SU-DHL-6 (cell line): Measurements from ENCODE around the gene PPP2R2C.

Experiments
- H2AFZ ChIP-seq: fragments of 200-600 bp; sonication (generic); 2 replicates; pipeline ENCODE4 v1.6.1; 2014; ENCODE audit warnings: low read depth, mild to moderate bottlenecking, moderate library complexity, mixed read lengths, antibody characterized with exemption, low read length; ENCODE audit not compliant: severe bottlenecking
- H3F3A ChIP-seq: fragments of 200-600 bp; shearing (Covaris generic); 2 replicates; pipeline ENCODE4 v1.6.0; 2016; ENCODE audit warnings: antibody characterized with exemption, mild to moderate bottlenecking; ENCODE audit not compliant: insufficient read depth
- H3K27ac ChIP-seq: fragments of 200-600 bp; sonication (generic); 2 replicates; pipeline ENCODE4 v1.5.1; 2016; ENCODE audit warnings: low read depth, mild to moderate bottlenecking, low read length, moderate library complexity, mixed read lengths
- H3K27me3 ChIP-seq: fragments of 200-600 bp; sonication (generic), shearing (Covaris generic); 2 replicates; pipeline ENCODE4 v1.6.0; 2014; ENCODE audit warnings: mild to moderate bottlenecking, low read length
- H3K36me3 ChIP-seq: fragments of 200-600 bp; sonication (generic); 2 replicates; pipeline ENCODE4 v1.6.1; 2014; ENCODE audit warnings: mild to moderate bottlenecking, low read length, mixed read lengths
- H3K4me2 ChIP-seq: fragments of 300-600, 200-600 bp; shearing (Covaris generic), sonication (generic); 2 replicates; pipeline ENCODE4 v1.6.0; 2014; ENCODE audit warnings: low read length, low read depth, mild to moderate bottlenecking; ENCODE audit not compliant: poor library complexity, severe bottlenecking
- H3K4me3 ChIP-seq: fragments of 200-600 bp; sonication (generic); 2 replicates; pipeline ENCODE4 v1.5.1; 2014; ENCODE audit warnings: antibody characterized with exemption, low read length, mild to moderate bottlenecking, mixed read lengths; ENCODE audit not compliant: insufficient read depth, poor library complexity, severe bottlenecking
- H3K79me2 ChIP-seq: fragments of 200-600 bp; sonication (generic); 2 replicates; pipeline ENCODE4 v1.6.1; 2014; ENCODE audit warnings: mild to moderate bottlenecking, low read length, moderate library complexity; ENCODE audit not compliant: insufficient read depth
- H3K9ac ChIP-seq: fragments of 200-600 bp; sonication (generic); 2 replicates; pipeline ENCODE4 v1.7.0; 2014; ENCODE audit warnings: mild to moderate bottlenecking, low read length
- H3K9me2 ChIP-seq: fragments of 200-600 bp; sonication (generic); replicated peaks from 2 replicates; pipeline ENCODE4 v1.6.1; 2014; ENCODE audit warnings: low read length; ENCODE audit not compliant: insufficient read depth
- H3K9me3 ChIP-seq: fragments of 200-600 bp; sonication (generic); 2 replicates; pipeline ENCODE4 v1.6.1; 2014; ENCODE audit warnings: low read length, mixed read lengths; ENCODE audit not compliant: insufficient read depth
- H4K20me1 ChIP-seq: fragments of 200-600 bp; sonication (generic); 2 replicates; pipeline ENCODE4 v1.6.1; 2014; ENCODE audit warnings: low read depth, mild to moderate bottlenecking, antibody characterized with exemption, low read length, moderate library complexity, mixed read lengths
- EZH2phosphoT487 ChIP-seq: fragments of 200-600 bp; sonication (generic), shearing (Covaris generic); conservative IDR thresholded peaks from 2 replicates; pipeline ENCODE4 v1.6.1; 2018; ENCODE audit warnings: mild to moderate bottlenecking, antibody characterized with exemption, low read length, moderate library complexity, mixed read lengths
- TF ChIP-seq, protein P1 (sequence below): fragments of 200-600 bp; sonication (generic); IDR thresholded peaks from one replicate; pipeline ENCODE4 v1.5.1; 2017; ENCODE audit warnings: antibody characterized with exemption, mild to moderate bottlenecking, low read length, moderate library complexity; ENCODE audit not compliant: insufficient read depth, poor library complexity, severe bottlenecking

The PPP2R2C gene

DNA sequence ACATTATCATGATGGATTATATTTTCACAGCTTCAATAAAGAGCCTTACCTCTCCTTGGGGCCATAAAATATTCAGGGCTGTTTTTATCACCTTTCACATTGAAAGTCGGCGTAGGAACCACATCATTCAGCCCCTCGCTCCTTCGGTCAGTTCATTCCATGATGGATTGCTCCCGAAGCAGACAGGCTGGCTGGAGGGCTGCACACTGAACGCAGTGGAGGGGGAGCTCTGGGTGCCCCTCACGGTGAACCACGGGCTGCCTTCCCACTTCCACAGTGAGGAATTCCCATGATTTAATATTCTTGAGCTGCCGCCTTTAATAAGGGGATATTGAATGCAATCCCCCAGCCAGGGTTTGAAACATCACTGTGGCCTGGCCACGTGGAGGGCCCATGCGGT, 16.0 kb downstream of the PPP2R2C start:
- no peak for TF ChIP-seq EZH2phosphoT487
- TF ChIP-seq, protein P1, sequence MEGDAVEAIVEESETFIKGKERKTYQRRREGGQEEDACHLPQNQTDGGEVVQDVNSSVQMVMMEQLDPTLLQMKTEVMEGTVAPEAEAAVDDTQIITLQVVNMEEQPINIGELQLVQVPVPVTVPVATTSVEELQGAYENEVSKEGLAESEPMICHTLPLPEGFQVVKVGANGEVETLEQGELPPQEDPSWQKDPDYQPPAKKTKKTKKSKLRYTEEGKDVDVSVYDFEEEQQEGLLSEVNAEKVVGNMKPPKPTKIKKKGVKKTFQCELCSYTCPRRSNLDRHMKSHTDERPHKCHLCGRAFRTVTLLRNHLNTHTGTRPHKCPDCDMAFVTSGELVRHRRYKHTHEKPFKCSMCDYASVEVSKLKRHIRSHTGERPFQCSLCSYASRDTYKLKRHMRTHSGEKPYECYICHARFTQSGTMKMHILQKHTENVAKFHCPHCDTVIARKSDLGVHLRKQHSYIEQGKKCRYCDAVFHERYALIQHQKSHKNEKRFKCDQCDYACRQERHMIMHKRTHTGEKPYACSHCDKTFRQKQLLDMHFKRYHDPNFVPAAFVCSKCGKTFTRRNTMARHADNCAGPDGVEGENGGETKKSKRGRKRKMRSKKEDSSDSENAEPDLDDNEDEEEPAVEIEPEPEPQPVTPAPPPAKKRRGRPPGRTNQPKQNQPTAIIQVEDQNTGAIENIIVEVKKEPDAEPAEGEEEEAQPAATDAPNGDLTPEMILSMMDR = no peak
- H3K79me2 ChIP-seq = no peaks in the 10 kb centered on the region

DNA sequence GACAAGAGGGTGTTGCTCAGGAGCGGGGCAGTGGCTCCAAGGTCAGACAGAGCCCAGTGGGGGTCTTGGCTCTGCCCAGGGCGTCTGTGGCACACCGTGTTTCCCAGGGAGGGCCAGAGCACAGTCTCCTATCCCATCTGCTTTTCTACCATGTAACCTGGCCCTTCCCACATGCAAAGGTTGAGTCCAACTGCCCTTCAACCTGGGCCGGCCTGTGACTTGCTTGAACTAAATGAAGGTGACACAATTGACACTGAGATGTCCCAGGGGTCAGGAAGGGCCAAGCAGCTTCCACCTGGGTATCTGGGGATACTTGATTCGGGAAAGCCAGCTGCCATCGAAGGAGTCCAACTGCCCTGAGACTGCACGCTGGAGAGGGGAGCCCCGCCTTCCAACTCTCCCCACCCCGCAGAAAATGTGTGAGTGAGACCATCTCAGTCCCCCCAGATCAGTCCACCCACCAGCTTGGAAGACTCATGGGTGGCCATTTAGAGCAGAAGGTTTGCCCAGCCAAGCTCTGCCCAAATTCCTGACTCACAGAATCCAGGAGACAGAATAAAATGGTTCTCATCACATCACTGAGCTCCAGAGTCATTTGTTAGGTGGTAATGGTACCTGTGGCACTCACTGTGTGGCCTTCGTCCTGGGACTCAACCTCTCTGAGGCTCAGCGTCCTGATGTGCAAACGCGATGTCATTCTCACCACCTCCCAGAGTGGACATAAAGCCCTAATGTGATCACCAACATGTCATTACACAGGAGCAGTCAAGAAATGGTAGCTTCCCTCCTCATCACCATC, 18.1 kb downstream of the PPP2R2C start:
- Histone ChIP-seq H3K9ac (no peak overlapping the region), H3K9me2 (no peaks in the 10 kb centered on the region), H3K79me2 (no peaks in the 10 kb centered on the region), H3K9me3 (no peaks in the 10 kb centered on the region), H3K36me3 (no peaks in the 10 kb centered on the region), H3K4me3 (no peak overlapping the region), H3F3A (no peaks in the 10 kb centered on the region), H2AFZ (no peak overlapping the region), H3K27me3 (no peaks in the 10 kb centered on the region), H4K20me1 (no peaks in the 10 kb centered on the region), H3K27ac (no peak overlapping the region), H3K4me2 (no peak overlapping the region)
- no peak for TF ChIP-seq EZH2phosphoT487
- TF ChIP-seq, protein P1 = no peak

More for the DNA sequence above, 16.0 kb downstream of the PPP2R2C start:
- H4K20me1 ChIP-seq = no peaks in the 10 kb centered on the region
- H3K27ac ChIP-seq = no peak overlapping the region
- H3F3A ChIP-seq = no peaks in the 10 kb centered on the region
- H3K4me2 ChIP-seq = no peak overlapping the region
- H2AFZ ChIP-seq = no peak overlapping the region
- H3K36me3 ChIP-seq = no peaks in the 10 kb centered on the region
- no peaks in the 10 kb centered on the region for H3K27me3 ChIP-seq
- H3K9ac ChIP-seq = no peak overlapping the region
- no peaks in the 10 kb centered on the region for H3K9me3 ChIP-seq
- no peak overlapping the region for H3K4me3 ChIP-seq
- H3K9me2 ChIP-seq = no peaks in the 10 kb centered on the region

DNA sequence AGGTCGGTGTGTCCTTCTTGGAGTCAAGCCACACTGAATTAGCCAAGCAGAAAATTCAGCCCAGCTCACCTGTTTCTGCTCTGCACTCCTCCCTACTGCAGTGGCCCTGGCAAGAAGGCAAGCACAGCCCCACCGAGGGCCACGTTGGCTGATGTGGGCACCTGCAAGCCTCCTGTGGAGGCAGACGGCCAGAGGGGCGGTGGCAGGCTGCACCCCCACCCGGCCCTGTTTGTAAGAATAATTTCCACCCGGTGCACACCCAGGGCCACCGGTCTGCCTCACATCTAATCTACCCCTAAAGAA, 18.8 kb downstream of the PPP2R2C start:
- H3K27ac ChIP-seq = no peak overlapping the region
- H3K9me2 ChIP-seq = no peaks in the 10 kb centered on the region
- H3K4me2 ChIP-seq = no peak overlapping the region
- H3K27me3 ChIP-seq = no peaks in the 10 kb centered on the region
- H3K79me2 ChIP-seq = no peaks in the 10 kb centered on the region
- no peaks in the 10 kb centered on the region for H4K20me1 ChIP-seq
- no peaks in the 10 kb centered on the region for H3K9me3 ChIP-seq
- H3K36me3 ChIP-seq = no peaks in the 10 kb centered on the region
- no peak for TF ChIP-seq EZH2phosphoT487
- TF ChIP-seq, protein P1 = no peak
- no peak overlapping the region for H2AFZ ChIP-seq
- no peak overlapping the region for H3K9ac ChIP-seq
- no peaks in the 10 kb centered on the region for H3F3A ChIP-seq
- no peak overlapping the region for H3K4me3 ChIP-seq
